ENCODE results near the gene CHAT.

Gene CHAT

DNA sequence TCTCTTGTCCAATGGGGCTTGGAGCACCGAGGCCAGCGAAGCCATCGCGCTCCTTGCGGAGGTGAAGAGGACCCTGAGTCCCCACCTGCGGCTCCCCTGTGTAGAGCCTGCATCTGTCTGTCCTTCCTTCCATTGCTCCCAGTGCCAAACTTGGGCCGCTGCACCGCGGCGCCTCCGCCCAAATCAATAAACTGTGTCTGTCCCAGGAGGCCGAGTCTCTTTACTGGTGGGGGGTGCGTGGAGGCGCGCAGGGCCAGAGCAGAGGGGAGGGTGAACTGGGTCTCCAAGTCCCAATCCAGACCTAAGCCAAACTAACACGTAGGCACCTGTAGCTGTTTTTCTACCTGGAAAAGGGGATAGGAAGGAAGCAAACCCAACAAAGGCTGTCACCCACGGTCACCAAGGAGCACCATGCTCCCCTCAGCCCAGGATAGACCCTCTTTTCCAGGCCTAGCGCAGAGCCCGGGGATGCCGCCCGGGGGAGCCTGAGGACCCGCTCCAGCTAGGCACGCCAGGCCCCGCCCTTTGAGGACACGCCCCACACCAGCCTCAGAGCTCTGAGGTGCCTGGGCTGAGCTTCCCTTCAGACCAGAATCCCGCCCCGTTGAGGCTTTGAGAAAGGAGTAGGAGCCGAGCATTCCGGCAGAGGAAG lies 1.2 kb upstream of the CHAT start:
- no peak for DNase-seq (ENCODE audit: low read depth in 2 of 2)

DNA sequence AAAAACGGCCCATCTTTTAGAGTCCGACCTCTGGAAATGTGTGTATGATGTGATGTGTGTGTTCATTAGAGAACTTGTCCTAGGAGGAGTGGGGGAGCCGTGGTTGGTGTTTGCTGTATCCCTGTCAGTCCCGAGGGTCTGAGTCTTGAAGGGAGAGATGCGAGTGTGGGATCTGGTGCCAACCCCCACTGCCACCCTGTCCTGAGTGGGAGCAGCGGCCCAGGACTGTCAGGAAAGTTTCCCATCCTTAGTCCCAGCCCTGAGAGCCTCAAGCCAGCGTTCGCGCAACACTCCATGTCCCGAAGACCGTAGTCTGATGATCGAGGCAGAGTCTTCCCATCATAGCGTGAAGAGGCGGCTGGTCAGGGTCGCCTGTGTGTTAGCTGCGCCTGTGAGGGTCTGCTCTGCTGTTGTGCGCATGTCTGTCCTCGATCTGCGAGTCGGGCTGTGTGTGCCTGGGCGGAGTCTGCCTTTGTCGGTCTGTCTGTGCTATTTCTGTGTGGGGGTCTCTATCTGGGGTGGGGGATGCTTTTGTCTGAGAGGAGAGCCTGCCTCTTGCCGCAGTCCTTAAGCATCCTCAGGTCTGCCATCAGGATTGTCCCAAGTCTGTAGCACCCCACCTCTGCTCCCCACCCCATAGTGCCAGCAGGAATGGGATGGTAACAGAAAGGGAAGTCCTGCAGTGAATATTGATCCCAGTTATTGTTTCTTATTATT lies 514 bp upstream of the CHAT start:
- DNase-seq (ENCODE audit: low read depth in 2 of 2) = no peak

DNA sequence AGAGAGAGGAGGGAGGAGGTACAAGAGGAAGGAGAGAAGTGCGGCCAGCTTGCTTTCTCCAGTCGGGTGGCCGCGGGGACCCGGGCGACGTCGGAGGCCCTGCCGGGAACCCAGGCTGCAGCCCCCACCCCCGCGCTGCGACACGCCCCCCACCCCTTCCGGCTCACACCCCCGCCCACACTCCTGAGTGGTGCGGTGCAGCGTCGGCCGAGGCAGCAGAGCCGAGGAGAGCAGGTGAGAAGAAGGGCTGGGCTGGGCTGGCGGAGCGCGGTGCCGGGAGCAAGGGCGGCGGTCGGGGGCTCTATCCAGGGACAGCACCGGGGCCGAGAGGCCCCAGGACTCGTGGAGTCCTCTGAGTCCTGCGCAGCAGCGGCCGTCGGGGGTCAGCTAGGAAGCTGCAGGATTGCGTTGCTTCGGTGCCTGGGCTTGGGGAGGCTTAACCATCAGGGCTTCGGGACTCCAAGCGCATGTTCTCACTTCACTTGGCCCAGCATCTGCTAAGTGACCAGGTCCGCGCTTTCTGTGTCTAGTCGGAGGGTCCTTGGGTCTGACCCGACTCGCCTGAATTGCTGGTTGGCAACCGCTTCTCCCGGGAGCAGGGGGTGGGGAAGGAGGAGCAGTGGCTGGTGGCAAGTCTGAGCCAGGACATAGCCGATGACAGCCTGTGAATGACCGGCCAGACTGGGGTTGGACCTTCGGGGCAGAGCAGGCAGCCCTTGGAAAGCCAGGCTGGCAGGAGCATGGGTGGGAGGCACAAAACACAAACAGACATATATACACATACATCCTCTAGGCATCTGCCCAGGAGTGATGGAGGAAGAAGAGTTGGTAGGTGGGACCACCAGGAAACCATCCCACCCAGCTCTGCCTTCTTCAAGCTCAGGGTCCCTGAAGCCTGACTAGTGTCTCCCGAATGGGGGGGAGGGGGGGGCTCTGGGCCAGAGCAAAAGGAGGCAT lies 683 bp downstream of the CHAT start:
- DNase-seq (ENCODE audit: low read depth in 2 of 2) = no peak

DNA sequence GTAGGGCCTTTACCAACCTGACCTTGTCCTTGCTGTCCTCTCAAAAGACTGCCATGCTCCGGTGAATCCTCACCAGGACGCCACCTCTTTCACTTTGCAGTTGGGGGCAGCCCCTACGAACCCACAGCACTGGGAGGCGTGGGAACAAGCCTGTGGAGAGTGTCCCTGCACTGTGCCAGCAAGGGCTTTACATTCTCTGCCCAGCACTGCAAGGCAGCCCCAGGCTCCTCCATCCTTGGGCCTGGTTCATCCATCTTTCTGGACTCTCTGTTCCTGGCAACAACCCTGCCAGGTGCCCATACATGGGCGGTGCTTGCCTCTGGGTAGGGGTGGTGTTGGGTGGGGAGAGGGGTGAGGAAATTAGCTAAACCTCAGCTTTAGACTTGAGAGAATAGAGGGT lies 1.4 kb downstream of the CHAT start:
- no peak for DNase-seq (ENCODE audit: low read depth in 2 of 2)

DNA sequence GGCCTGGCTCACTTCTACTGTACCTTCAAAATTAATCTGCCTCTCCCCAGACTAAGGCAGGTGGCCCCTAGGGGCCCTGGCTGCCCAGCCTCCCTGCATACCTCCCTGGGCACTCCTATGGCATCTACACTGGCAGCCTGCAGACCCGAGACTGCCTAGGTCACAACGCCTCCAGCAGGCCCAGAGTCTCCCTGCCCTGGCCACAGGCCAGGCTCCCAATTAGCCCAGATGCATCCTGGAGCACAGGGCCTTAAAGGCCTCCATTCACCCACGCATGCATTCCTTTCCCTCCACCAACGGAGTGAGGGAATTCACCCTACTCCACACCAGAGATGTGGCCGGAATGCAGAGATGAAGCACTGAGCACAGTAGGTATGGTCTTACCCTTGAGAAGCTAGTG lies 1.9 kb downstream of the CHAT start:
- DNase-seq (ENCODE audit: low read depth in 2 of 2) = no peak

DNA sequence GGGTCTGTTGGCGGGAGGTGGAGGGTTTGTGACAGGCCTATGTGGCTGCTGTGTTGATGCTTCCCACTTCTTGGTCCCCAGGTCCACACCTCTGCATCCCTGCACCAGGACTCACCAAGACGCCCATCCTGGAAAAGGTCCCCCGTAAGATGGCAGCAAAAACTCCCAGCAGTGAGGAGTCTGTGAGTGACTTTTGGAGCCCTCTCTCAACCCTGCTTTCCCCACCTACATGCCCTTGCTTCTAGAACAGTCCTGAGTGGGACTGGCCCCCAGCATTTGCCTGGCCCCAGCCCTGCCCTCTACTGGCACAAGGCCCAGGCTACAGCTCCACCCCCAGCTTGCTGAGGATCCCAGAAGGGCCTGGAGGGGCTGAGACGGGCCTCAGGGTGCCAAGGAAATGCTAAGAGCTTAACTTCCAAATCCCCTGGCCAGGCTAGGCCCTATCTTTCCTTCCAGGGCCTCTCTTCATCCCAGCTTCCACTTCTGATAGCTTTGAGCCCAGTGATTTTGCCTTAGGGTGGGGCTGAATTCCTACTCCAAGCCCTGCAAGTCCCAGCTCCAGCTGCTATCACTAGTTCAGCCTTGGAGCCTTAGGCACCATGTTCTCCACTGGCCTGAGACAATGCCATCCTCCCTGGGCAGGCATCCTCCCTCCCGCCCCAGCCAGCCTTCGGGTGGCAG lies 2.7 kb downstream of the CHAT start:
- DNase-seq (ENCODE audit: low read depth in 2 of 2) = no peak

DNA sequence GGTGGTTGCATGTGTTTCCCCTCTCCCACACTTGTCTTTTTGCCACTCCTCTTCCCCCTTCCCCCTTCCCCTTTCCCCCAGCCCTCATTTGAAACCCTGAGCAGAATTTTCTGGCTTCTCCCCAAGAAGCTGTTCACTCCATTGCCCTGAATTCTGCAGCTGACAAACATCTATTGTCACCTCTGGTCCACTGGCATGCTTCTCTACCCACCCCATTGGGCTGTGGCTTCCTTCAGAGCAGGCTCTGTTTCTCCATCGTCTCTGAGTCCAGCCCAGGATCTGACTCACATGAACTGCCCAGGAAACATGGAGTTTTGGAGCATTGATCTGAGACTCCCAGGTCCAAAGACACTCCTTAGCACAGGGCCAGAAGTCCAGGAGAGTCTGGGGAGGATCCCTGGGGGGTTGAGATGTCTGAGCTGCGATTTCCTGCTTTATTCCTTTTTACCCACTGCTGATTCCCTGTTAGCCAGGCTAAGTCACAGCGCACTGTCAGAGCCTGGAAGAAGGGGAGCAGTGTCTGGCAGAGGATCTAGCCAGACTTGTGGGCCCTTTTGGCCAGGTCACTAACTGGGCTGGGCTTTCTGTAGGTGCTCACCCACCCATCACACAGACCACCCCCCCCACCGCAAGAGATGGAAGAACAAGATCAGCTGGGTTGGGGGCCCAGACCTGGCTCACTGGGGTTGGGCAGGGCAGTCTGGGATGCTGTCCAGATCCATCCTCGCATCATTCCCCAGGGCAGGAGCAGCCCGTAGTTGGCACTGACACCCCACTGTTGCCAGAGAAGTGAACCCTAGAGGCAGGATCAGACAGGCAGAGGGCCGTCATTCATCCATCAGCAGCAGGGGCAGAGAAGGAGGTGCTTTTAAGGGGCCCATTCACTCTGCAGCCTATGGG lies 3.5 kb downstream of the CHAT start:
- DNase-seq (ENCODE audit: low read depth in 2 of 2) = no peak

DNA sequence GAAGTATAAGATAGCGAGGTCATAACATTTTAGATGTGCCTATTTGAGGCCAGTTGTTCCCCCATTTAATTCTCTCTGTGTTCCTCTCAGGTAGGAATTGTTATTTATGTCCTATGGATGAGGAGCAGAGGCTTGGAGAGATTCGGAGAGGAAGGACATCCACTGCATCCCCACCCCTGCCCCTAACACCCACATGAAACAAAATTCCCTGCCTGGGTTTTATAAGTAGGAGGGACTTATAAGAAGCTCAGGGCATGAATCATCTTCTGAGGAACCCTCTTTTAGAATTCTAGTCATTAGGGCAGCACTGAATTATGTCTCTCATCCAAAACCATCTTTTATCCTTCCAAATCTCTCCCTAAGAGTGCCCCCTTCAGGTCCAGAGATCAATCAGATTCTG lies 5.0 kb downstream of the CHAT start:
- no peak for DNase-seq (ENCODE audit: low read depth in 2 of 2)

DNA sequence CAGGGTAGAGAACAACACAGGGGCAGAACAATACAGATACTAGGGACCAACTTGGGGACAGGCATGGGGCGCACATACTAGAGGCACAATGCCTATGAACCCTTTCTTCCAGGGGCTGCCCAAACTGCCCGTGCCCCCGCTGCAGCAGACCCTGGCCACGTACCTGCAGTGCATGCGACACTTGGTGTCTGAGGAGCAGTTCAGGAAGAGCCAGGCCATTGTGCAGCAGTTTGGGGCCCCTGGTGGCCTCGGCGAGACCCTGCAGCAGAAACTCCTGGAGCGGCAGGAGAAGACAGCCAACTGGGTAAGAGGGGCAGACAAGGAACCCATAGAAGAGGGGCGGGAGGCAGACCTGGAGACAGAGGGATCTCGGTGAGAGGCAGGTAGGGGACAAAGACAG lies 5.8 kb downstream of the CHAT start:
- no peak for DNase-seq (ENCODE audit: low read depth in 2 of 2)

DNA sequence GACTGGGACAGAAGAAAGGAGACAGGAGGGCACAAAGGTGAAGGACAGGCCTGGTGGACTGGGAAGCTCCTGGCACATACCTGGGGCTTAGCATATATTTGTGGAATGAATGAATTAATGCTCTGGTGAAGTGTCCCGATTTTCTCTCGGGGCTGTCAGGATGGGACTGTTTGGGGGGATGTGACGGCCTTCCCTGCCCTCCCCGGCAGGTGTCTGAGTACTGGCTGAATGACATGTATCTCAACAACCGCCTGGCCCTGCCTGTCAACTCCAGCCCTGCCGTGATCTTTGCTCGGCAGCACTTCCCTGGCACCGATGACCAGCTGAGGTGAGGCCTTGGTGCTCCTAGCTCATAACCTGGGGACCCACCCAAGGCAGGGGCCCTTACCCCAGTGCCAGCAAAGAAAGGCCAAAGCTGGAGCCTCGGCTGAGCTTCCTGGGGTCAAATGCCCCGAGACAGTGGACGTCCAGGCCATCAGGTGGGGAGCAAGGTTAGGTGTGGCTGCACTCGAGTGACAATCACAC lies 6.5 kb downstream of the CHAT start:
- DNase-seq (ENCODE audit: low read depth in 2 of 2) = no peak

DNA sequence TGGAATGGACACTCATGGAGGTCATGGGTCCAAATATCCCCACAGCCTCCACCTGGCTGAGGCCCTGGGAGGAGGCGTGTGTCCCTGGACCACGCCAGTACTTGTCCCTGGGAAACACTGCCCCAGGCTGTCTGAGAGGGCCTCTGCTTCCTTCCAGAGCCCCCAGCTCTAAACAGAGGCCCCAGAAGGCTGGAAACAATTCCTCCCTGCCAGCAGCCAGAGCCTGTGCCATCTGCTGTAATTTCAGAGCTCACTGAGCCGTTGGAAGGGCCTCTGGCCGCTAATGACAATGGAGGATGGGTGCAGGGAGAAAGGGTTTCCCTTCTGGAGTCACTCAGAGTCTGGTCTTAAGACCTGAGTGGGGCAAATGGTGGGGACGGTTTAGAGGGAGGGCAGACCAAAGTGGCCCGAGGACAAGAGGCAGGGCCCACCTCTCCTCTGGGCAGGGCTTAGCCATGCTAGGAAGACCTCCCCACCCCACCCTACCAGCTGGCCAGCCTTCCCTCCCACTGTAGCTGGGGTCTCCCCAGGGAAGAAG lies 7.1 kb downstream of the CHAT start:
- DNase-seq (ENCODE audit: low read depth in 2 of 2) = no peak

DNA sequence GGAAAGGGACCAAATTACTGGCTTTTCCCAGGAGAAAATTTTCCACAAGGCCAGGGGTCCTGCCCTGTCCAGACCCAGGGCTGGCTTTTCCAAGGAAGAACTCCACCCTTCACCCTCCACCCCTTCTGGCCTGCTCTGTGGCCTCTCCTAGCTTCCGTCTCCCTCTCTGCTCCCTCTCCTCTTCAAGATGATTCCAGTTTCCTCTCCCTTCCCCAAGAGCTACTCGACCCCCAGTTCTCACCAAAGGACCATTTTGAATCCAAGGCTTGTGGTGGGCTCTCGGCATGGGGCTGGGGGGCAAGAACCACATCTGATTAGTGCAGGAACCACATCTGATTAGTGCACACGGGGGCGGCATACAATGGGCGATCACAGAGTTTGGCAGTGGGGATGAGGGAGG lies 7.7 kb downstream of the CHAT start:
- no peak for DNase-seq (ENCODE audit: low read depth in 2 of 2)

DNA sequence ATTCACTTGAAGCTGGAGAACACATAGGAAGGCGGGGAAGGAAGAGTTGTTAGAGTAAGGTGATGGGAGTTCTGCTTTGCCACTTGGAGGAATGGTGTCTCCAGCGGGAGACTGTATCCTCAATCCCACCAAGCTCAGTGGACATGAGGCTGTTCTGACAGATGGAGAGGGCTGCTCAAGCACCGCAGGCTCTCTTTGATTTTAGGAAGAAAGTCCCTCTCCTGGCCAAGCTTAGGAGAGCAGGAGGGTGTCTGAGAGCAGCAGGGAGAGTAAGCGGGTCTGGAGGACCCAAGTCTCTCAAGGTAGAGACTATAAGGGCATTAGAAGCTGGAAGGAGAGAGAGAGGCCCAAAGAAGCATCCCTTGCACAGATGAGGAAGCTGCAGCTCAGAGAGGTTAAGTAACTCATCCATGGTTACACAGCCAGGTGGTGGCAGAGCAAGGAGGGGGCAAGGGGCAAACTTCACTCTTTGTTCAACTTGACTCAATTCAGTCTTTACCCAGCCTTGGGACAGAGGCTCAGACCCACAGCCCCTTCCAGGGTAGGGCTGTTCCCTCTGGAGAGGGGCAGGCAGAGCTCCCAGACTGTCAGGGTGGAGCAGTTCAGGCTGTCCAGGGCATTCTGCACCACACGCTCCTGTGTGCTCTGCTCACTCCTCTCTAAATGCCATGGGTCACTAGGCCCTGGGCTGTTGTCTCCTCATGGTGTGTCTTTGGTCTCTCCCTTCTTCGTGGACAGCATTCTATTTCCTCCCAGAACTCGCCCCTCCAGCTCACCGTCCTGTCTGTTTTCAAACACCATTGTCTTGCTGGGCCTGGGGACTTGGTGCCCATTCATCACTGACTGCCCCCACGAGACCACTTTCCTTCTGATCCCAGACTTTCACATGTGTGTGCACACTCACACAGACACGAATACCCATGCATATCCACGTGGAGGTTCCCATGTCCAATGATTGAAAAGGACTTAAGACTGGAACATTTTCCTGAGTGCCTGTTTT lies 8.9 kb downstream of the CHAT start:
- DNase-seq (ENCODE audit: low read depth in 2 of 2) = no peak

DNA sequence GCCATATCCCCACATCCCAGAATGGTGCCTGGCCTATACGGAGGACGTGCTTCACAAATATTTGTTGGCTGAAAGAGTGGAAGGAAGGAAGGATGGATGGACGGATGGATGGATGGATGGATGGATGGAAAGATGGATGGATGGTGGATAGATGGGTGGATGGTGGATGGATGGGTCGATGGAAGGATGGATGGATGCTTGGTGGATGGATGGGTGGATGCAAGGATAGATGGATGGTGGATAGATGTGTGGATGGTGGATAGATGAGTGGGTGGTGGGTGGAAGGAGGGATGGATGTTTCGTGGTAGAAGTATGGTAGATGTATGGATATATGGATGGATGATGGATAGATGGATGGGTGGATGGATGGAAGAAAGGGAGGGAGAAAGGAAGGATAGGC lies 10.8 kb downstream of the CHAT start:
- DNase-seq (ENCODE audit: low read depth in 2 of 2) = no peak

DNA sequence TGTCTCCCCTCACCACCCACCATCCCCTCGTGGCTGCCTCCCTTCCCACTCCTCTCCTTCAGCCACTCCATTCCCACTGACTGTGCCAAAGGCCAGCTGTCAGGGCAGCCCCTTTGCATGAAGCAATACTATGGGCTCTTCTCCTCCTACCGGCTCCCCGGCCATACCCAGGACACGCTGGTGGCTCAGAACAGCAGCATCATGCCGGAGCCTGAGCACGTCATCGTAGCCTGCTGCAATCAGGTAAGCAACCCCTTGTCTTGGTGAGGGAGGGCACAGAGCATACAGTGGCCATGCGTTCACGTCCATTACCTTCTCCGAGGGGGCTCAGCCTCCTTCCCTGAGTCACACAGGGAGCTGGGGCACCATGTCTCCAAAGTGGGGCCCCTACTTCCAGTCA lies 11.6 kb downstream of the CHAT start:
- DNase-seq (ENCODE audit: low read depth in 2 of 2) = no peak

DNA sequence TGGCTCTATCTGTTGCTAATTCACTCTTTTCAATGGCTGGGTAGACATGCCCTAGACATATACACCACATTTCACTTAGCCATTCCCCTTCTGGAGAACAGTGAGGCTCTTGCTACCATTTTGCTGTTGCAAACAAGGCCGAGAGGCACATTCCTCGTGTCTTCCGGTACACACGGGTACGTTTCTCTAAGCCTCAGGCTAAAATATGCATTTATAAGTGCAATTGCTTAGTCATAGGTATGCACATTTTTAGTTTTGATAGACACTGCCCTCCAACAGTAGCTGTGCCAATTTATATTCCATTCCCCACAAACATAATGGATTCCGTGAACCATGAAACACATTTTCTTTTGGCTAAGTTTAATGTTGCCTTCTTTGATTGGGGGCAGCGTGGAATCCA lies 13.2 kb downstream of the CHAT start:
- no peak for DNase-seq (ENCODE audit: low read depth in 2 of 2)

DNA sequence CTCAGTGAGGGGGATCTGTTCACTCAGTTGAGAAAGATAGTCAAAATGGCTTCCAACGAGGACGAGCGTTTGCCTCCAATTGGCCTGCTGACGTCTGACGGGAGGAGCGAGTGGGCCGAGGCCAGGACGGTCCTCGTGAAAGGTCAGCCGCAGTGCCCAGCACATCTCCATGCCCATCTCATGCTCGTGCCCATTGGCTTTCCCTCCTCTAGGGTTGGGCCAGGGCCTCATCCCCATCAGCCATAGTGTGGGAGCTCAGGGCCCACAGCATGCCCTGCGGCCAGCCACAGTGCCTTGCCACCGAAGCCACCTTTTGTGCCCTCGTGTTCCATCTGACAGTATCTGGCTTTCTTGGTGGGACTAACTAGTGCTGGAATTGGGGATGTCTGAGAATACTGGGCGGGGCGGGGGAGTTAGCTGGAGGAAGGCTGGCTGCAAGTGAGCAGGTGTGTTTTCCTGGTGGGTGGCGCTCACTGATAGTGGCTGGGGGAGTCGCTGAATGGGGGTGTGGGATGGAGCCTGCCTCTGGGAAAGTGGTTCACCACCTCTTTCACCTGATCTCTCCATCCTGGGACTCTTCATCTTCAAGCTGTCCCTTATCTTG lies 13.9 kb downstream of the CHAT start:
- DNase-seq (ENCODE audit: low read depth in 2 of 2) = no peak

DNA sequence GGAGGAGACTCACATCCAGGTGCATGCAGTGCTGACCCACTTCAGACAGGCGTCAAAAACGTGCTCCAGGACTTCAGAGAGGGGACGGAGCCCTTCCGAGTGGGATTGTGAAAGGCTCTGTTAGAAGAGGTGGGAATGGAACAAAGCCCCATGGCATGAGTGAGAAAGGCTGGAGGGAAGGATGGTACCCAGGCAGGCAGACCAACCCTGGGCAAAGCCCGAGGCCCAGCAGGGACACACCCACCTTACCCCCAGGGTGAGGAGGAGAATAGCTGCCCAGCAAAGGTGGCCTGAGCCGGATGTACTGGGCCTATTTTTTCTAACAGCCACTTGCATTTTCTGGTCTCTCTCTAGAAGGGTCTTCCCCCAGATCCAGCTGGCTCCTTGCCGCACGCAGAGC lies 14.8 kb downstream of the CHAT start:
- no peak for DNase-seq (ENCODE audit: low read depth in 2 of 2)

DNA sequence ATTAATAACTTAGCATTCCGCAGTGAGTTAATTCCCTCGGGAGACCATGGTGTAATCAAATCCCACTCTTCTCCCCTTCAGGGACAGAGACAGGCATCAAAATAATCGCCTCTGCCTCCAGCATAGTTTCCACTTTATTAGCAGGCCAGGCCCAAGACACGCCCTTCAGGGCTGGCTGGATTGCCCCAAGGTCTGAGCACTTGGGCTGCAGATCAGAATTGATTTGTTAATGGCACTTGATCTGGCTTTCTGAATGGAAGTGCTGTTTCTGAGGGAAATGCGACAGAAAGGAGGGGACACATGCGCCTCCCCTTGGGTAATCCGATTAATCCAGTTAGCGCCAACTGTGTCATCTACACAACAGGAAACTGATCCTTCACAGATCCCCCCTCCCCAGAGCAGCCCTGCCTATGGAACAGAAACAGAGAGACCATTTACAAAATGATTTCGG lies 15.6 kb downstream of the CHAT start:
- no peak for DNase-seq (ENCODE audit: low read depth in 2 of 2)
